Activated CD4-positive, alpha-beta T cell treated with anti-CD3 and anti-CD28 coated beads, Interleukin-2, amount 50 U/mL, for 1 hour (primary cell): ENCODE results near the gene DHH.
"Not testable (repeated sequence)": the region's sequence is repeated elsewhere in the genome, so short reads cannot be mapped to it uniquely, and the experiment has no call there.

Experiments
- DNase-seq: peaks from one replicate; pipeline ENCODE4 v3.0.0-alpha.2; 2020

DHH gene

GRCh38 chr12:49068879-49069506 lies 25.6 kb downstream of the DHH start:
- no peak for DNase-seq

- DNase-seq, result no peak
Measured at GRCh38 chr12:49066120-49066519, 28.5 kb downstream of the DHH start.

GRCh38 chr12:49064767-49065152 lies 29.8 kb downstream of the DHH start:
- DNase-seq, result no peak

- DNase-seq, result not testable (repeated sequence)
Measured at GRCh38 chr12:49061916-49062315, 32.7 kb downstream of the DHH start.

- DNase-seq, result no peak
Measured at GRCh38 chr12:49061157-49061650, 33.4 kb downstream of the DHH start.

GRCh38 chr12:49060237-49061156 lies 34.1 kb downstream of the DHH start, which contains the start of gene KMT2D:
TSS of gene KMT2D (minus strand) at chr12:49060794. CDS start at chr12:49055324, 5,470 bp downstream.
- DNase-seq, result peak; percentile 85

- DNase-seq, result peak; percentile 8
Measured at GRCh38 chr12:49059299-49060171, 35.1 kb downstream of the DHH start.

GRCh38 chr12:49059045-49059298 lies 35.6 kb downstream of the DHH start:
- DNase-seq, result no peak

GRCh38 chr12:49058366-49059044 lies 36.1 kb downstream of the DHH start:
- no peak for DNase-seq

- DNase-seq, result no peak
Measured at GRCh38 chr12:49057888-49058287, 36.7 kb downstream of the DHH start.

- DNase-seq, result peak; percentile 40
Measured at GRCh38 chr12:49055978-49056754, 38.4 kb downstream of the DHH start.

- no peak for DNase-seq
Measured at GRCh38 chr12:49055092-49055491, 39.5 kb downstream of the DHH start.

- DNase-seq, result no peak
Measured at GRCh38 chr12:49054524-49054923, 40.1 kb downstream of the DHH start.

- no peak for DNase-seq
Measured at GRCh38 chr12:49054096-49054495, 40.5 kb downstream of the DHH start.

- DNase-seq, result no peak
Measured at GRCh38 chr12:49052451-49053208, 42.0 kb downstream of the DHH start.

GRCh38 chr12:49051777-49052438 lies 42.7 kb downstream of the DHH start:
- DNase-seq, result no peak

- DNase-seq, result no peak
Measured at GRCh38 chr12:49051373-49051764, 43.2 kb downstream of the DHH start.

GRCh38 chr12:49050507-49051372 lies 43.9 kb downstream of the DHH start:
- DNase-seq, result no peak

GRCh38 chr12:49049566-49050224 lies 44.9 kb downstream of the DHH start:
- no peak for DNase-seq
